CD4-positive, alpha-beta T cell treated with Interleukin-12 subunit alpha and Interleukin-12 subunit beta, for 1 hour (primary cell): ENCODE results near the gene CTU2.

Source experiments
- DNase-seq: peaks from one replicate; pipeline ENCODE4 v3.0.0-alpha.2; 2020

Gene CTU2

DNA sequence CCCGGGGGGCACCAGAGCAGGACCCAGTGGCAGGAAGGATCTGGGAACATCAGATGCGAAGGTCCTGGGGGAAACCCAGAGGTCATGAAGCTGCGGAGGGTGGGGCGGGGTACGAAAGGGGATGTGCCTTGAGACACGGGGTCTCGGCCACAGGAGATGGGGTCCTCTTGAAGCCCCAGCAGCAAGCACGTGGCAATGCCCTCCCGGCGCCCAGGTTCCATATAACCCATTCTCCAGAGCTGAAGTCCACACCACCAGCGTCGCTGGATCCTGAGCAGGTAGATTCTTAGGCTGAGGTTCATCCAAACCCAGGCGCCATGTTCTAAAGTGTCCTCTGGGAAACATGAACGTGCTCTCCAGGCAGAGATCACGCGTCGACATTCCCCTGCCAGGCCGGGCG lies 57.8 kb downstream of the CTU2 start:
- DNase-seq: no peak

DNA sequence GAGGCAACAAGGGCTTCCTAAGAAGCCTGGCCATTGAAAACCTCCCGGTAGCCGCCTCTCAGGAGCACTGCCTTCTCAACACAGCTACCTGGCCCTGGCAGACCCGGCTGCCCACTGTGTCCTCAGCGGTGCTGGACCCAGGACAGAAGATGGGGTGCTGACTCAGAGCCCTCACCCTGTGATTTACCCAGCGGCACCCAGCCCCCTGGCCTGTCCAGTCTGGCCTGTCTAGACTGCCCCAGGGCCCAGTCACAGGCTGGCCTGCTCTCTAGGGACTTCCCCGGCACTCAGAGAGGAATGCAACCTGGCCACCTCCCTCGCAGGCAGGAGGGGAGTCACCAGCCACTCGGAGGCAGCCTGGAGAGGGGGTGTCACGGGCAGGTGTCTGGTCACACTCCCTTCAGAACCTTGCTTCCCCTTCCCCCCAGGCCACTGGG lies 58.6 kb downstream of the CTU2 start:
- no peak for DNase-seq
